Measurements from ENCODE around the gene HAUS6. TPM values are rescaled to one million over a fixed set of nuclear protein-coding genes. Genes with fewer than 3 reads are reported as not detected.
"Not testable (repeated sequence)": the region's sequence is repeated elsewhere in the genome, so short reads cannot be mapped to it uniquely, and the experiment has no call there.

HAUS6 gene, protein sequence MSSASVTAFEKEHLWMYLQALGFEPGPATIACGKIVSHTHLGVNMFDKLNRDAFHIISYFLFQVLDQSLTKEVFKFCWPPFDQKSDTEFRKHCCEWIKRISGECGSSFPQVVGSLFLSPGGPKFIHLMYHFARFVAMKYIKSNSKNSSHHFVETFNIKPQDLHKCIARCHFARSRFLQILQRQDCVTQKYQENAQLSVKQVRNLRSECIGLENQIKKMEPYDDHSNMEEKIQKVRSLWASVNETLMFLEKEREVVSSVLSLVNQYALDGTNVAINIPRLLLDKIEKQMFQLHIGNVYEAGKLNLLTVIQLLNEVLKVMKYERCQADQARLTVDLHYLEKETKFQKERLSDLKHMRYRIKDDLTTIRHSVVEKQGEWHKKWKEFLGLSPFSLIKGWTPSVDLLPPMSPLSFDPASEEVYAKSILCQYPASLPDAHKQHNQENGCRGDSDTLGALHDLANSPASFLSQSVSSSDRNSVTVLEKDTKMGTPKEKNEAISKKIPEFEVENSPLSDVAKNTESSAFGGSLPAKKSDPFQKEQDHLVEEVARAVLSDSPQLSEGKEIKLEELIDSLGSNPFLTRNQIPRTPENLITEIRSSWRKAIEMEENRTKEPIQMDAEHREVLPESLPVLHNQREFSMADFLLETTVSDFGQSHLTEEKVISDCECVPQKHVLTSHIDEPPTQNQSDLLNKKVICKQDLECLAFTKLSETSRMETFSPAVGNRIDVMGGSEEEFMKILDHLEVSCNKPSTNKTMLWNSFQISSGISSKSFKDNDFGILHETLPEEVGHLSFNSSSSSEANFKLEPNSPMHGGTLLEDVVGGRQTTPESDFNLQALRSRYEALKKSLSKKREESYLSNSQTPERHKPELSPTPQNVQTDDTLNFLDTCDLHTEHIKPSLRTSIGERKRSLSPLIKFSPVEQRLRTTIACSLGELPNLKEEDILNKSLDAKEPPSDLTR
- 10 to 100 TPM in 10 of 12 donors, 1 to 10 TPM in 1, not detected in 1; 8.2 to 24.7 (median 13.1) TPM for polyA plus RNA-seq (ENCODE audit: insufficient read length in 12 of 12)
- long read RNA-seq, donor 1, full-length matches to known transcripts: 3 of 3 reads
- long read RNA-seq, donor 1, partial matches to known transcripts: 0 of 3 reads
- long read RNA-seq, donor 1, other reads (novel, unspliced or antisense): 0 of 3 reads
- long read RNA-seq, donor 2, full-length matches to known transcripts: 5 of 5 reads
- long read RNA-seq, donor 2, partial matches to known transcripts: 0 of 5 reads
- long read RNA-seq, donor 2, other reads (novel, unspliced or antisense): 0 of 5 reads
- long read RNA-seq, donor 3: 0 reads
- long read RNA-seq, donor 4, full-length matches to known transcripts: 1 of 1 reads
- long read RNA-seq, donor 4, partial matches to known transcripts: 0 of 1 reads
- long read RNA-seq, donor 4, other reads (novel, unspliced or antisense): 0 of 1 reads
- long read RNA-seq, donor 5: 0 reads
- long read RNA-seq, donor 6: 0 reads
- long read RNA-seq, donor 7, full-length matches to known transcripts: 1 of 1 reads
- long read RNA-seq, donor 7, partial matches to known transcripts: 0 of 1 reads
- long read RNA-seq, donor 7, other reads (novel, unspliced or antisense): 0 of 1 reads
- long read RNA-seq, donor 8, full-length matches to known transcripts: 1 of 1 reads
- long read RNA-seq, donor 8, partial matches to known transcripts: 0 of 1 reads
- long read RNA-seq, donor 8, other reads (novel, unspliced or antisense): 0 of 1 reads
- long read RNA-seq, donor 9: 0 reads
- long read RNA-seq, donor 10, full-length matches to known transcripts: 2 of 2 reads
- long read RNA-seq, donor 10, partial matches to known transcripts: 0 of 2 reads
- long read RNA-seq, donor 10, other reads (novel, unspliced or antisense): 0 of 2 reads
- long read RNA-seq, donor 11, full-length matches to known transcripts: 2 of 2 reads
- long read RNA-seq, donor 11, partial matches to known transcripts: 0 of 2 reads
- long read RNA-seq, donor 11, other reads (novel, unspliced or antisense): 0 of 2 reads

GRCh38 chr9:19102631-19103345 lies at the start of gene HAUS6:
TSS of gene HAUS6 (minus strand) at chr9:19102904. CDS start at chr9:19102651, 253 bp downstream.
- DNase-seq: peak; percentile 98

GRCh38 chr9:19152160-19152498 lies 49.4 kb upstream of the HAUS6 start:
- DNase-seq: not testable (repeated sequence)

- DNase-seq: no peak
These were observed 48.9 kb upstream of the HAUS6 start for GRCh38 chr9:19151425-19152159.

DNA sequence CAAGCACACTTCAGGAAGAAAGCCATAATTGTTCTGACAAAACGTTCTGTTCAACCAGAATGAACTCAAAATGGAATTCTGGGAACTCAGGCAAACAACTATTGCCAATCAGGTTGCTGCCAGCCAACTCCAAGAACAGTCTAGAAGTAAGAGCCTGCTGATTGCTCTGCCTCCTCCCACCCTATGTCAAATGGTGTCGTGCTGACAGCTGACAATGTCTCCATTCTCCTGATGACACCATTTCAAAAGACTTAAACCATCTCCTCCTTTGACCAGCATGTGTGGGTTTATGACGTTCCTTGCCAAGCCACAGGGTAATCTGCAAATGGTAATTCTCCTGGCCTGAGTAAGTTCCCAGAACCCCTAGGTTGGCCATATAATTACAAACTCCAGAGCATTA lies 46.5 kb upstream of the HAUS6 start:
- no peak for DNase-seq

GRCh38 chr9:19148187-19148586 lies 45.5 kb upstream of the HAUS6 start:
- DNase-seq: no peak

DNA sequence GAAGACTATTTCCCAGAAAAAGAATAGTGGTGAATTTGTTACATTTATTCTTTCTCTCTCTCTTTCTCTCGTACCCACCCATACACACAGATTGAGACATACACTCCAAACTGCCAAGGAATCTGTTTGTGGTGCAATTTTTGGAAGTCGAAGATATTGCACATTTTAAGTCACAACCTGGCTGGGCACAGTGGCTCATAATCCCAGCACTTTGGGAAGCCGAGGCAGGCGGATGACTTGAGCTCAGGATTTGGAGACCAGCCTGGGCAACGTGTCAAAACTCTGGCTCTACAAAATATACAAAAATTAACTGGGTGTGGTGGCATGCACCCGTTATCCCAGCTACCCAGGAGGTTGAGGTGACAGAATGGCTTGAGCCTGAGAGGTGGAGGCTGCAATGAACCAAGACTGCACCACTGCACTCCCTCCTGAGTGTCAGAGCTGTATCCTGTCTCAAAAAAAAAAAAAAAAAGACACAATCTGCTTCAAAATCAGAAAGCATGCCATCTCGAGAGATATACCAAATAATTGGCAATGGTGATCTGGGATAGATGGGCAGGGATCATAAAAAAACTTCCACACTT lies 43.8 kb upstream of the HAUS6 start:
- no peak for DNase-seq

GRCh38 chr9:19145881-19146280 lies 43.2 kb upstream of the HAUS6 start:
- DNase-seq: no peak

DNA sequence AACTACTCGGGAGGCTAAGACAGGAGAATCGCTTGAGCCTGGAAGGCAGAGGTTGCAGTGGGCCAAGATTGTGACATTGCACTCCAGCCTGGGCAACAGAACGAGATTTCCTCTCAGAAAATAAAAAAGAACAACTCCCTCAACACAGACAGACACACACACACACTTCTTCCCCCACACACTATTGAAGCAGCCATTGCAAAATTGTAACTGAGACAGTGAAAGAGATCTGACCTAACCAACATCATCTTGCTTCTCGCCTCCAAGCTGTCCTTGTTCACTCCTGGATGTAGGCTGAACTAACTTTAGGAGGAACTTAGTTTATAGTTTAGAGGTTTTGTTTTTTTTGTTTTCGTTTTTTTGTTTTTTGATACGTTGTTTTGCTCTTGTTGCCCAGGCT lies 37.6 kb upstream of the HAUS6 start:
- DNase-seq: no peak

- DNase-seq: no peak
These were observed 35.4 kb upstream of the HAUS6 start for GRCh38 chr9:19138084-19138483.

DNA sequence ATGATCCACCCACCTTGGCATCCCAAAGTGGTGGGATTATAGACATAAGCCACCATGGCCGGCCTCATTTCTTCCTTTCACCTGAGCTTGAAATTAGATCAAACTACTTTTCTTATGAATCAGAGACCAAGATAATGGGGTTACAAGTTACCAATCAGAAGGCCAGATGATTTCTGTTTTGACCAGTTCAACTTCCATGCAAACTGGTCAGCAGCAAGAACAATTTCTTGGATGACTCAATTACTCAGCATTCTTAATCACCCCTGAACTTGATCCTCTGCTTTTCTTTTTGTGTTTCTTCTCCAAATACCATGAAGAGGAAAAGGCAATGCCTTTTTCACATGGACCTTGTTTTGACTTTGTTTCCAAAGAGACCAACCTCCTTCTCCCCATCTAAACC lies 34.6 kb upstream of the HAUS6 start:
- DNase-seq: no peak

- DNase-seq: no peak
These were observed 33.4 kb upstream of the HAUS6 start for GRCh38 chr9:19136129-19136528.

- DNase-seq: no peak
These were observed 31.0 kb upstream of the HAUS6 start for GRCh38 chr9:19133549-19134345.

DNA sequence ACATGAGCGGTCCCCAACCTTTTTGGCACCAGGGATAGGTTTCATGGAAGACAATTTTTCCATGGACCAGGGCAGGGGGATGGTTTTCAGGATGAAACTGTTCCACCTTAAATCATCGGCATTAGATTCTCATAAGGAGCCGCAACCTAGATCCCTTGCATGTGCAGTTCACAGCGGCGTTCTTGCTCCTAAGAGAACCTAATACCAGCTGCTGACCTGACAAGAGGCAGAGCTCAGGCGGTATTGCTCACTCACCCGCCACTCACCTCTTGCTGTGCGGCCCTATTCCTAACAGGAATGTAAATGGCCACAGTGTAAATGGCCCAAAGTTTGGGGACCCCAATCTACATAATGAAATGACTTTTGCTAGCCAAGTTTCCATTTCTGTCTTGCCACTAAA lies 27.7 kb upstream of the HAUS6 start:
- no peak for DNase-seq

GRCh38 chr9:19127871-19128500 lies 25.3 kb upstream of the HAUS6 start:
- DNase-seq: peak; percentile 61

GRCh38 chr9:19124430-19124793 lies 21.7 kb upstream of the HAUS6 start:
- no peak for DNase-seq

- no peak for DNase-seq
These were observed 19.9 kb upstream of the HAUS6 start for GRCh38 chr9:19122490-19123042.

DNA sequence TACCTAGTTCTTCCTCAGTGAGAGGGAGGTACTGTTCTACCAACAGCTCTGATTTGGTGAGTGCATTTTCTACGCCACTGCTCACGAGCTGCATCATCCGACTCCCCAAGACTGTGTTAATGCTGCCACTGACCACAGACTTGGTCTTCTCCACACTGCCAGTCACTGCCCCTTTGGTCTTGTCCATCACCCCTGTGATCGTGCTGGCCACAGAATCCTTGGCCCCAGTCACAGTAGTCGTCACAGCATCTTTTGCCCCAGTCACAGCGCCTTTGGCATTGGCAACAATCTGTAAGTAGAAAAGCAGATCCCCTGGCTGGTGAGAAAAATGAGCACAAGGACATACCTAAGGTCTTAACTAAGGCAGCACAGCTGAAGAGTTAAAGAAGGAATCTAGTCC lies 18.2 kb upstream of the HAUS6 start:
- no peak for DNase-seq

Measured in muscle of arm (tissue), 14 donors.